GM12878 (cell line): ENCODE measurements around the gene RPP30.

Source experiments
- CBX5 ChIP-seq: sonication (generic); IDR thresholded peaks from 2 replicates; pipeline ENCODE4 v1.6.1; 2016; ENCODE audit warnings: low read depth, moderate library complexity, mild to moderate bottlenecking, inconsistent platforms
- EZH2 ChIP-seq: IDR thresholded peaks from 2 replicates; pipeline ENCODE4 v1.6.1; 2012; ENCODE audit warnings: low read depth, mild to moderate bottlenecking, control low read depth, inconsistent platforms, low read length, borderline replicate concordance; ENCODE audit not compliant: control insufficient read depth
- HCFC1 ChIP-seq: fragments of 150-350 bp; IDR thresholded peaks from 2 replicates; pipeline ENCODE4 v1.6.1; 2014; ENCODE audit warnings: low read length
- LARP7 ChIP-seq: fragments of 450-650 bp; IDR thresholded peaks from 2 replicates; pipeline ENCODE4 v1.6.1; 2017; ENCODE audit warnings: mild to moderate bottlenecking
- MAX ChIP-seq: IDR thresholded peaks from 2 replicates; pipeline ENCODE4 v1.6.1; 2012; ENCODE audit warnings: low read depth, low read length, improper control_type of control experiment
- NR2C1 ChIP-seq: fragments of 450-650 bp; IDR thresholded peaks from 2 replicates; pipeline ENCODE4 v1.6.1; 2017; ENCODE audit warnings: antibody characterized with exemption, mild to moderate bottlenecking, moderate library complexity
- POLR2A ChIP-seq: IDR thresholded peaks from 2 replicates; pipeline ENCODE4 v1.6.1; 2011; ENCODE audit warnings: low read depth, mild to moderate bottlenecking, low read length
- RAD21 ChIP-seq: IDR thresholded peaks from 2 replicates; pipeline ENCODE4 v1.6.1; 2011; ENCODE audit warnings: mild to moderate bottlenecking, low read depth, low read length, moderate library complexity; ENCODE audit not compliant: insufficient read depth
- TARDBP ChIP-seq: IDR thresholded peaks from 2 replicates; pipeline ENCODE4 v1.6.1; 2016; ENCODE audit warnings: borderline replicate concordance
- YY1 ChIP-seq: IDR thresholded peaks from 2 replicates; pipeline ENCODE4 v1.6.1; 2011; ENCODE audit warnings: low read depth, mild to moderate bottlenecking, low read length
- TF ChIP-seq, protein P1 (sequence below), 3 experiments: IDR thresholded peaks in 2 of 3; conservative IDR thresholded peaks in 1 of 3; 2 replicates each; pipeline ENCODE4 v1.5.1; 2011; ENCODE audit warnings: low read depth in 3 of 3, low read length in 3 of 3, mild to moderate bottlenecking in 3 of 3, control low read depth in 2 of 3, moderate library complexity in 2 of 3, inconsistent platforms in 1 of 3, mixed read lengths in 1 of 3; ENCODE audit not compliant: control insufficient read depth in 2 of 3, insufficient read depth in 1 of 3; ENCODE audit errors: extremely low read depth in 1 of 3

DNA sequence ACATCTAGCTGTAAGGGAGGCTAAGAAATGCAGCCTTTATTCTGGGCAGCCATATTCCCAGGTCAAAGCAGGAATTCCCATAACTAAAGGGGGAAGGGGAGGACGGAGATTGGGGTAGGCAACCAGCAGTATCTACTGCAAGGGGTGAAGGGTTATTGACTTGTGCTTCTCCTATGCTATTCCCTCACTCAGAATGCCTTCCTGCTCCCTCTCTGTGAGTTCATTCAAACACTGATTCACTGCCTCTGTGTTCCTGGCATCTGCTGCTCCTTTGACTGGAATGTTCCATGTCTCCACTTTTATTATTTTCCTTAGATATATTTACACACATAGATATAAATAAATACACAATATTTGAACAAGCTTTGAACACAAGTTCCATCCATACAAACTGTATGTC lies 25.0 kb upstream of the RPP30 start:
- TF ChIP-seq YY1 (no peak), NR2C1 (no peak), CBX5 (no peak), RAD21 (no peak), MAX (no peak), HCFC1 (no peak), POLR2A (no peak), TARDBP (no peak), EZH2 (no peak), LARP7 (no peak)
- TF ChIP-seq, protein P1, sequence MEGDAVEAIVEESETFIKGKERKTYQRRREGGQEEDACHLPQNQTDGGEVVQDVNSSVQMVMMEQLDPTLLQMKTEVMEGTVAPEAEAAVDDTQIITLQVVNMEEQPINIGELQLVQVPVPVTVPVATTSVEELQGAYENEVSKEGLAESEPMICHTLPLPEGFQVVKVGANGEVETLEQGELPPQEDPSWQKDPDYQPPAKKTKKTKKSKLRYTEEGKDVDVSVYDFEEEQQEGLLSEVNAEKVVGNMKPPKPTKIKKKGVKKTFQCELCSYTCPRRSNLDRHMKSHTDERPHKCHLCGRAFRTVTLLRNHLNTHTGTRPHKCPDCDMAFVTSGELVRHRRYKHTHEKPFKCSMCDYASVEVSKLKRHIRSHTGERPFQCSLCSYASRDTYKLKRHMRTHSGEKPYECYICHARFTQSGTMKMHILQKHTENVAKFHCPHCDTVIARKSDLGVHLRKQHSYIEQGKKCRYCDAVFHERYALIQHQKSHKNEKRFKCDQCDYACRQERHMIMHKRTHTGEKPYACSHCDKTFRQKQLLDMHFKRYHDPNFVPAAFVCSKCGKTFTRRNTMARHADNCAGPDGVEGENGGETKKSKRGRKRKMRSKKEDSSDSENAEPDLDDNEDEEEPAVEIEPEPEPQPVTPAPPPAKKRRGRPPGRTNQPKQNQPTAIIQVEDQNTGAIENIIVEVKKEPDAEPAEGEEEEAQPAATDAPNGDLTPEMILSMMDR (IDR thresholded peaks at IDR 0.05 in 2 of 3, conservative IDR thresholded peaks at IDR 0.05 in 1 of 3; ENCODE audit: control insufficient read depth in 2 of 3, extremely low read depth in 1 of 3, insufficient read depth in 1 of 3, low read depth in 3 of 3, low read length in 3 of 3), result no peak
